Left ventricle myocardium inferior (tissue), 1 donor: ENCODE results near the gene RPL11. TPM values are rescaled to one million over a fixed set of nuclear protein-coding genes. Genes with fewer than 3 reads are reported as not detected.
A peak's percentile ranks its signal among the peaks of the same experiment; 100 is the strongest.
"Not testable (repeated sequence)": the region's sequence is repeated elsewhere in the genome, so short reads cannot be mapped to it uniquely, and the experiment has no call there.

Experiments
- DNase-seq: peaks from one replicate; pipeline ENCODE4 v3.0.0-alpha.2; 2020
- H3K27ac ChIP-seq: fragments of 200-600 bp; replicated peaks from 2 replicates; pipeline ENCODE4 v1.8.0; 2021
- H3K27me3 ChIP-seq: fragments of 200-600 bp; 2 replicates; pipeline ENCODE4 v1.8.0; 2021; ENCODE audit warnings: low read depth
- H3K36me3 ChIP-seq: fragments of 200-600 bp; 2 replicates; pipeline ENCODE4 v1.8.0; 2021
- H3K4me1 ChIP-seq: fragments of 200-600 bp; 2 replicates; pipeline ENCODE4 v1.8.0; 2021
- H3K4me3 ChIP-seq: fragments of 200-600 bp; 2 replicates; pipeline ENCODE4 v1.8.0; 2021; ENCODE audit warnings: mild to moderate bottlenecking, moderate library complexity
- H3K9me3 ChIP-seq: fragments of 200-600 bp; replicated peaks from 2 replicates; pipeline ENCODE4 v1.8.0; 2021
- CTCF ChIP-seq: fragments of 200-600 bp; IDR thresholded peaks from 2 replicates; pipeline ENCODE4 v1.8.0; 2021; ENCODE audit warnings: antibody characterized with exemption, mild to moderate bottlenecking, borderline replicate concordance
- intact Hi-C: fragments of 100-400 bp; cut with micrococcal nuclease; formaldehyde crosslinking; loops from one replicate; pipeline ENCODE4 v1.11.0; 2022
- total RNA-seq: library from RNA; stranded (reverse); fragmentation: NEBNext Ultra II Directional; extraction: Animal tissue kit (Norgen Biotek cat#: 25700); gene quantifications from one replicate; pipeline ENCODE4 v1.2.1, GENCODE V29; 2021
- donor health status: DM: no; HTN: yes; CAD: no; lungs with severe emphysema.

RPL11 gene
- total RNA-seq, 1 donor from 2014 or later = 684 TPM

- no peak for DNase-seq
- peaks cover 27% of the 10 kb centered on the region for H3K4me1 ChIP-seq
- H3K27ac ChIP-seq = no peak overlapping the region
- no peak overlapping the region for H3K4me3 ChIP-seq
- no peaks in the 10 kb centered on the region for H3K9me3 ChIP-seq
- H3K36me3 ChIP-seq = no peaks in the 10 kb centered on the region
- H3K27me3 ChIP-seq = no peaks in the 10 kb centered on the region
- intact Hi-C loops = no loop called here
- TF ChIP-seq CTCF = no peak
Observed at GRCh38 chr1:23646541-23646940, 45.1 kb upstream of the RPL11 start.

- intact Hi-C loops = no loop called here
- H3K36me3 ChIP-seq = no peaks in the 10 kb centered on the region
- no peaks in the 10 kb centered on the region for H3K27me3 ChIP-seq
- H3K27ac ChIP-seq = no peak overlapping the region
- H3K4me3 ChIP-seq = no peak overlapping the region
- DNase-seq = no peak
- TF ChIP-seq CTCF = no peak
- peaks cover 29% of the 10 kb centered on the region for H3K4me1 ChIP-seq
- H3K9me3 ChIP-seq = no peaks in the 10 kb centered on the region
Observed at GRCh38 chr1:23648576-23648975, 43.0 kb upstream of the RPL11 start.

- H3K4me3 ChIP-seq, H3K36me3 ChIP-seq, H3K27me3 ChIP-seq, H3K27ac ChIP-seq, DNase-seq, H3K9me3 ChIP-seq, intact Hi-C loops: not testable (repeated sequence)
- peaks cover 23% of the 10 kb centered on the region for H3K4me1 ChIP-seq
Observed at GRCh38 chr1:23649157-23649556, 42.4 kb upstream of the RPL11 start.

- peaks cover 19% of the 10 kb centered on the region for H3K4me1 ChIP-seq
- H3K36me3 ChIP-seq = no peaks in the 10 kb centered on the region
- no peak for TF ChIP-seq CTCF
- DNase-seq = peak; percentile 75
- intact Hi-C loops = no loop called here
- no peak overlapping the region for H3K4me3 ChIP-seq
- no peaks in the 10 kb centered on the region for H3K9me3 ChIP-seq
- H3K27ac ChIP-seq = peak overlapping the region; percentile 76
- H3K27me3 ChIP-seq = no peaks in the 10 kb centered on the region
Observed at GRCh38 chr1:23650344-23650990, 41.1 kb upstream of the RPL11 start.

GRCh38 chr1:23651069-23651808, 40.4 kb upstream of the RPL11 start:
- H3K4me3 ChIP-seq = no peak overlapping the region
- DNase-seq = peak; percentile 77
- TF ChIP-seq CTCF = no peak
- H3K4me1 ChIP-seq = peaks cover 19% of the 10 kb centered on the region
- peak overlapping the region; percentile 76 for H3K27ac ChIP-seq
- intact Hi-C loops = no loop called here
- no peaks in the 10 kb centered on the region for H3K27me3 ChIP-seq
- H3K36me3 ChIP-seq = no peaks in the 10 kb centered on the region
- no peaks in the 10 kb centered on the region for H3K9me3 ChIP-seq

- TF ChIP-seq CTCF = peak; percentile 84
- no peaks in the 10 kb centered on the region for H3K36me3 ChIP-seq
- H3K4me1 ChIP-seq = no peaks in the 10 kb centered on the region
- no peaks in the 10 kb centered on the region for H3K9me3 ChIP-seq
- H3K4me3 ChIP-seq = no peak overlapping the region
- DNase-seq = peak; percentile 40
- H3K27me3 ChIP-seq = peaks cover 5% of the 10 kb centered on the region
- no peak overlapping the region for H3K27ac ChIP-seq
- intact Hi-C loops = no loop called here
Observed at GRCh38 chr1:23657659-23658275, 33.8 kb upstream of the RPL11 start.
